Liver (tissue), 3 donors: ENCODE measurements around the gene ATXN1.

Experiments used
- ATF3 ChIP-seq: IDR thresholded peaks from 2 replicates; pipeline ENCODE4 v1.6.1; 2016; ENCODE audit warnings: antibody characterized with exemption
- CTCF ChIP-seq: fragments of 150-350 bp; IDR thresholded peaks from 2 replicates; pipeline ENCODE4 v1.5.1; 2017; ENCODE audit warnings: improper control_type of control experiment, low read depth, low read length; ENCODE audit not compliant: missing input control
- EGR1 ChIP-seq, 2 donors: IDR thresholded peaks; 2 replicates each; pipeline ENCODE4 v1.6.1; 2016 to 2018; ENCODE audit warnings: antibody characterized with exemption in 2 of 2, low read depth in 2 of 2
- GABPA ChIP-seq, 2 donors: IDR thresholded peaks in 1 of 2; conservative IDR thresholded peaks in 1 of 2; 2 replicates each; pipeline ENCODE4 v1.6.1; 2016; ENCODE audit warnings: antibody characterized with exemption in 2 of 2, mild to moderate bottlenecking in 1 of 2, moderate library complexity in 1 of 2
- RAD21 ChIP-seq, 2 donors: IDR thresholded peaks; 2 replicates each; pipeline ENCODE4 v1.6.1; 2016; ENCODE audit warnings: antibody characterized with exemption in 2 of 2, mild to moderate bottlenecking in 2 of 2
- REST ChIP-seq: IDR thresholded peaks from 2 replicates; pipeline ENCODE4 v1.6.1; 2016; ENCODE audit warnings: antibody characterized with exemption, mild to moderate bottlenecking
- TAF1 ChIP-seq: conservative IDR thresholded peaks from 2 replicates; pipeline ENCODE4 v1.6.1; 2016; ENCODE audit warnings: antibody characterized with exemption, mild to moderate bottlenecking
- YY1 ChIP-seq: IDR thresholded peaks from 2 replicates; pipeline ENCODE4 v1.6.1; 2016; ENCODE audit warnings: antibody characterized with exemption, mild to moderate bottlenecking
- ZBTB33 ChIP-seq: IDR thresholded peaks from 2 replicates; pipeline ENCODE4 v1.6.1; 2016; ENCODE audit warnings: antibody characterized with exemption
- donor health status: healthy.
- donor health status: healthy.

- TF ChIP-seq GABPA (IDR thresholded peaks at IDR 0.05 in 1 of 2, conservative IDR thresholded peaks at IDR 0.05 in 1 of 2) (no peak), CTCF (no peak), TAF1 (no peak), YY1 (no peak), REST (no peak), RAD21 (IDR thresholded peaks at IDR 0.05) (no peak), ATF3 (no peak), EGR1 (IDR thresholded peaks at IDR 0.05; ENCODE audit: low read depth in 2 of 2) (no peak), ZBTB33 (no peak)
These were observed 17.5 kb downstream of the ATXN1 start for GRCh38 chr6:16743664-16744210.
